Lung (tissue), 12 donors: ENCODE results near the gene NSD1. TPM values are rescaled to one million over a fixed set of nuclear protein-coding genes. Genes with fewer than 3 reads are reported as not detected.
"Not testable (repeated sequence)": the region's sequence is repeated elsewhere in the genome, so short reads cannot be mapped to it uniquely, and the experiment has no call there.

Source experiments
- ATAC-seq: fragments of 200-7000 bp; cut with Tn5 transposase; one replicate; pipeline ENCODE4 v1.9.1; 2020; ENCODE audit warnings: moderate number of reproducible peaks; ENCODE audit not compliant: insufficient read depth, low FRiP score
- DNase-seq, 3 donors: peaks; one replicate each; pipeline ENCODE4 v3.0.0-alpha.2; 2013 to 2017
- H3K27ac ChIP-seq, 2 donors: one replicate each; pipeline ENCODE4 v1.5.1; 2013; ENCODE audit warnings: mild to moderate bottlenecking in 2 of 2, moderate library complexity in 2 of 2, control low read depth in 1 of 2, inconsistent platforms in 1 of 2, low read depth in 1 of 2, low read length in 1 of 2
- H3K27me3 ChIP-seq, 3 donors: one replicate each; pipeline ENCODE4 v1.5.1; 2013; ENCODE audit warnings: low read length in 2 of 3; ENCODE audit not compliant: control insufficient read depth in 3 of 3, insufficient read depth in 3 of 3
- H3K36me3 ChIP-seq, 4 donors: one replicate each; pipeline ENCODE4 v1.5.1; 2013; ENCODE audit warnings: low read length in 4 of 4, mild to moderate bottlenecking in 1 of 4, moderate library complexity in 1 of 4; ENCODE audit not compliant: control insufficient read depth in 4 of 4, insufficient read depth in 4 of 4
- H3K4me1 ChIP-seq, 5 donors: one replicate each; pipeline ENCODE4 v1.5.1; 2013; ENCODE audit warnings: low read length in 5 of 5, mild to moderate bottlenecking in 2 of 5, moderate library complexity in 1 of 5; ENCODE audit not compliant: control insufficient read depth in 5 of 5, insufficient read depth in 5 of 5
- H3K4me3 ChIP-seq: one replicate; pipeline ENCODE4 v1.5.1; 2013; ENCODE audit warnings: mild to moderate bottlenecking, control low read depth, moderate library complexity
- H3K9ac ChIP-seq, 2 donors: one replicate each; pipeline ENCODE4 v1.5.1; 2013; ENCODE audit warnings: low read length in 2 of 2, control low read depth in 1 of 2; ENCODE audit not compliant: insufficient read depth in 1 of 2
- H3K9me3 ChIP-seq, 4 donors: one replicate each; pipeline ENCODE4 v1.5.1; 2013; ENCODE audit warnings: low read length in 3 of 4, mild to moderate bottlenecking in 1 of 4, moderate library complexity in 1 of 4; ENCODE audit not compliant: control insufficient read depth in 4 of 4, insufficient read depth in 3 of 4
- WGBS, 2 donors: extraction: QIAGEN DNeasy Blood & Tissue Kit; methylation state at CpG; one replicate each; pipeline ENCODE4 v1.1.7; 2013; 5-methylcytosine and 5-hydroxymethylcytosine counted together
- polyA plus RNA-seq, 2 donors: library from polyadenylated mRNA; stranded (reverse); fragments of 200-250 nt; gene quantifications; one replicate each; pipeline ENCODE4 v1.2.1, GENCODE V29; 2013
- total RNA-seq, 2 donors: library from RNA; depleted of rRNA in 1 of 2; stranded (reverse); fragments of >200 nt in 1 of 2; gene quantifications; one replicate each; pipeline ENCODE4 v1.2.1, GENCODE V29; 2014 to 2021
- TF ChIP-seq, protein P1 (sequence below): IDR thresholded peaks from 2 replicates; pipeline ENCODE4 v1.5.1; 2012; ENCODE audit warnings: mild to moderate bottlenecking; ENCODE audit errors: control extremely low read depth, extremely low read depth
- donor health status: control.
- donor health status: control.
- donor health status: Bipolar disorder and iron deficiency.
- donor health status: healthy.
- donor health status: DM: yes; HTN: yes; CAD: no.

Gene NSD1
- total and polyA plus RNA-seq, 4 donors = 8.0 to 81.7 (median 43.2) TPM

DNA sequence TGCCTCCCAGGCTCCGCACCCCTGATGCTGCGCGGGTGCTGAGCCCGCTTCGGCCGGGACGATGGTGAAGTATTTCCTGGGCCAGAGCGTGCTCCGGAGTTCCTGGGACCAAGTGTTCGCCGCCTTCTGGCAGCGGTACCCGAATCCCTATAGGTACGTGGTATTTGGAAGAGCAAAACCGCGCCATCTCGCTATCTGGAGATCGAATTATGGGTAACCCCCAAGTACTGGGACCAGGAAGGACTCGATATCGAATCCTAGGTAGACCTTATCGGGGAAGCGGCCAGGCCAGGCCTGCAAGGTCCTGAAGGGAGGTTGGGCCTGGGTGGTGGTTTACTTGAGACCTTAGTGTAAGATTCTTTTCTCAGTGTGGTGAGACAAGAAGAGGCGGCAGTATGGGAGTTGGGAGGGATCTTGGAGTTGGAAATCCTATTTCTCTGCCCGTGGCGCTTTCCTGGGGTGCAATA is 170.4 kb downstream of the NSD1 start:
- Histone ChIP-seq H3K36me3 (peaks cover 0 to 19% (median 14%) of the 10 kb centered on the region in 4 donors), H3K27ac (peak overlapping the region; percentile 85 to 86), H3K4me3 (peak overlapping the region; percentile 82), H3K4me1 (peaks cover 0 to 39% (median 15%) of the 10 kb centered on the region in 5 donors), H3K27me3 (no peaks in the 10 kb centered on the region), H3K9me3 (no peaks in the 10 kb centered on the region), H3K9ac (peak overlapping the region; percentile 26 to 43)
- WGBS, 2 donors = 2% methylated on average over 25 of the region's 25 CpGs
- ATAC-seq (no peak), DNase-seq (no peak)
- TF ChIP-seq, protein P1, sequence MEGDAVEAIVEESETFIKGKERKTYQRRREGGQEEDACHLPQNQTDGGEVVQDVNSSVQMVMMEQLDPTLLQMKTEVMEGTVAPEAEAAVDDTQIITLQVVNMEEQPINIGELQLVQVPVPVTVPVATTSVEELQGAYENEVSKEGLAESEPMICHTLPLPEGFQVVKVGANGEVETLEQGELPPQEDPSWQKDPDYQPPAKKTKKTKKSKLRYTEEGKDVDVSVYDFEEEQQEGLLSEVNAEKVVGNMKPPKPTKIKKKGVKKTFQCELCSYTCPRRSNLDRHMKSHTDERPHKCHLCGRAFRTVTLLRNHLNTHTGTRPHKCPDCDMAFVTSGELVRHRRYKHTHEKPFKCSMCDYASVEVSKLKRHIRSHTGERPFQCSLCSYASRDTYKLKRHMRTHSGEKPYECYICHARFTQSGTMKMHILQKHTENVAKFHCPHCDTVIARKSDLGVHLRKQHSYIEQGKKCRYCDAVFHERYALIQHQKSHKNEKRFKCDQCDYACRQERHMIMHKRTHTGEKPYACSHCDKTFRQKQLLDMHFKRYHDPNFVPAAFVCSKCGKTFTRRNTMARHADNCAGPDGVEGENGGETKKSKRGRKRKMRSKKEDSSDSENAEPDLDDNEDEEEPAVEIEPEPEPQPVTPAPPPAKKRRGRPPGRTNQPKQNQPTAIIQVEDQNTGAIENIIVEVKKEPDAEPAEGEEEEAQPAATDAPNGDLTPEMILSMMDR = no peak

DNA sequence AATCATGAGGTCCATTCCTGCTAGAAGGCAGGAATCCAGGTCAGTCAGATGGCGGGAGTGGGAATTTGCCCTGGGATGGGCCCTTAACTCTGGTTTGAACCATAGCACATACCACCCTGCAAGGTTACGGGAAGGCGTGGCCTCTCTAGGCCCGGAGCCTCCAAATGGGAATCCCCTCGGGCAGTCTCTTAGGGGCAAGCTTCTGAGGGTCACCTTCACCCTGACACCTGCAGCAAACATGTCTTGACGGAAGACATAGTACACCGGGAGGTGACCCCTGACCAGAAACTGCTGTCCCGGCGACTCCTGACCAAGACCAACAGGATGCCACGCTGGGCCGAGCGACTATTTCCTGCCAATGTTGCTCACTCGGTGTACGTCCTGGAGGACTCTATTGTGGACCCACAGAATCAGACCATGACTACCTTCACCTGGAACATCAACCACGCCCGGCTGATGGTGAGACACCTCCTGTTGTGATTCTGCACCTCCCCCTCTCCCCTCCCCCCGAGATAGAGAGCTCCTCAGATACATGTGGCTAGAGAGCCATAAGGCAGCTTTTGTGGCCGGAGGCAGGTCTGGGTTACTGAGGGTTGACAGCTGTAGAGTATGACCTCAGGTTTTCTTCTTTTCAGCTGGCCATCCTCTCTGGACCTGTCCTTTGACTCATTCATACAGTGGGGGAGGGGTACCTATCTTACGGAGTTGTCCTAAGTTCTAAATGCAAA is 171.0 kb downstream of the NSD1 start:
- ATAC-seq = no peak
- DNase-seq = no peak
- peaks cover 0 to 45% (median 15%) of the 10 kb centered on the region in 5 donors for H3K4me1 ChIP-seq

DNA sequence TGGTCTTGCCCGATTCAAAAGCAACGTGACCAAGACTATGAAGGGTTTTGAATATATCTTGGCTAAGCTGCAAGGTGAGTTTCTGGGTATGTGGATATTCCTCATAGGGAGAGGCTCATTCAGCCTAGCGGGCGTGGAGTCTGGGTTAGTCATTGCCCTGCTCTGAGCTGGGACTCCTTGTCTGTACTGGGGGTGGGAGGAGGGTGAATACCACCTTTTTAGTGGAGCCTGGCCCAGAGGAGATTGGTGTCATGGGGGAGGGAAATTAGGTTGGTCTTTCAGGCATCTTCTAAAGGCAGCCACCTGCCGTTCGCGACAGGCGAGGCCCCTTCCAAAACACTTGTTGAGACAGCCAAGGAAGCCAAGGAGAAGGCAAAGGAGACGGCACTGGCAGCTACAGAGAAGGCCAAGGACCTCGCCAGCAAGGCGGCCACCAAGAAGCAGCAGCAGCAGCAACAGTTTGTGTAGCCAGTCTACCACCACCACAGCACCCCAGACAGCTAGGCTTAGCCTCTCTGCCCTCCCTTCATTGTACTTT is 172.6 kb downstream of the NSD1 start:
- not testable (repeated sequence) for ATAC-seq, H3K9ac ChIP-seq, H3K9me3 ChIP-seq, H3K4me3 ChIP-seq, H3K27me3 ChIP-seq, DNase-seq
- H3K36me3 ChIP-seq = peaks cover 0 to 18% (median 13%) of the 10 kb centered on the region in 4 donors
- WGBS, 2 donors = 85 to 87% methylated on average over 11 of the region's 11 CpGs
- peaks cover 0 to 51% (median 23%) of the 10 kb centered on the region in 5 donors for H3K4me1 ChIP-seq
- peak overlapping the region in 1 of 2 donors; percentile 52 for H3K27ac ChIP-seq

More for the DNA sequence above, 171.0 kb downstream of the NSD1 start:
- H3K36me3 ChIP-seq = peaks cover 0 to 19% (median 14%) of the 10 kb centered on the region in 4 donors
- WGBS, 2 donors = 29 to 37% methylated on average over 17 to 19 of the region's 19 CpGs
- no peaks in the 10 kb centered on the region for H3K9me3 ChIP-seq
- TF ChIP-seq, protein P1 = no peak
- peak overlapping the region; percentile 85 to 86 for H3K27ac ChIP-seq
- no peaks in the 10 kb centered on the region for H3K27me3 ChIP-seq
- peak overlapping the region; percentile 26 to 43 for H3K9ac ChIP-seq
- H3K4me3 ChIP-seq = peak overlapping the region; percentile 82
